ENCODE measurements around the gene PRKRA. TPM values are rescaled to one million over a fixed set of nuclear protein-coding genes. Genes with fewer than 3 reads are reported as not detected.
"Not testable (repeated sequence)": the region's sequence is repeated elsewhere in the genome, so short reads cannot be mapped to it uniquely, and the experiment has no call there.

PRKRA gene
- total RNA-seq (2014; rRNA removed; shearing (Covaris generic)) = 52.5 and 71.6 TPM in 2 replicates

DNA sequence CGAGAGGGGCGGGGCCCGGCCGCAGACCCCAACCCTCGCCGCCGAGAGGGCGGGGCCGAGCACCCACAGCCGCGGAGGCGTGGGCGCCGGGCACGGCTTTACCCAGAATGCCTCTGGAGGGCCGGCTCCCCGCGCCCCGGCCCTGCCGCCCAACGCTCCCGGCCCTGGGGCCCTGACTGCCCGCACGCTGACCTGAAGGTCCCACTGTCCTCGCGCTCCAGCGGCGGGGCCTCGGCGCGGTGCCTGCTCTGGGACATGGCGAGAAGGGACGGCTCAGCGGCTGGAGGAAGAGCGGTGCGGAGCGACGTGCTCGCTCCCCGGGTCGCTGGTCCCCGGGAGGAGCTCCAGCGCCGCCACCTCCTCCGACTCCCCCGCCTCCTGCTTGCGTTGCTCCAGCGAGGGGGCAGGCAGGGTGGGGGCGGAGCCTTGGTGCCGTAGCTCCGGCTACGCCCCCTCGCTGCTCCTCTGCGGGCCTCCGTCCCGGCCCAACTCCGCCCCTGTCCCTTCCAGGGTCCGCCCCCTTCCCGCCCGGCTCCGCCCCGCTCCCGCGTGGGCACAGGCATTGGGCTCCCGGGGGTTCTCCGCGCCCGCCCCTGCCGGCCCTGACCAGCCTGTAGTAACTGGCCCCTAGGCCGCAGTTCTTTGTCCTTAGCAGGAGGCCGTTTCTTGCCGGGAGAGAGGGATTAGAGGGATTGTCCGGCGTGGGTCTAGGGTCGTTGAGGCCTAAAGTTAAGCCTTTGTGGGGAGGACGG, at the start of gene PRKRA, which contains the start of gene PJVK:
TSS of gene PRKRA (minus strand) at position 402 of the 752 bp plus-strand sequence. CDS start at position 257, 145 bp downstream.
TSS of gene PJVK (plus strand) at position 605 of the 752 bp plus-strand sequence. CDS start 2,032 bp downstream, outside the sequence.
- DNase-seq (ENCODE audit: low spot score) = peak; percentile 89

DNA sequence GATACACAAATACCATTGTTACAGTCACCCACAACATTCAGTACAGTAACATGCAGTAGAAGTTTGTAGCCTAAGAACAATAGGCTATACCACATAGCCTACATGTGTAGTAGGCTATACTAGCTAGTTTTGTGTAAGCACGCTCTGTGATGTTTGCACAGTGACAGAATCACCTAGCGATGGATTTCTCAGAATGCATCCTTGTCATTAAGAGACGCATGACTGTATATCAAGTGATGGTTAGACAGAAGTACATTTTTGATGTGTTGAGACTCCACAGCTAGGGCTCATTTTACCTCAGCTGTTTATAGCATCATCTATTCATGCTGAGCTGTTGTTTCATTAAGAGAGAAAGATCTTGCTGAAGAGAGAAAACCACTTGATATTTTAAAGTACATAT, 48.7 kb upstream of the PRKRA start:
- no peak for DNase-seq (ENCODE audit: low spot score)

DNA sequence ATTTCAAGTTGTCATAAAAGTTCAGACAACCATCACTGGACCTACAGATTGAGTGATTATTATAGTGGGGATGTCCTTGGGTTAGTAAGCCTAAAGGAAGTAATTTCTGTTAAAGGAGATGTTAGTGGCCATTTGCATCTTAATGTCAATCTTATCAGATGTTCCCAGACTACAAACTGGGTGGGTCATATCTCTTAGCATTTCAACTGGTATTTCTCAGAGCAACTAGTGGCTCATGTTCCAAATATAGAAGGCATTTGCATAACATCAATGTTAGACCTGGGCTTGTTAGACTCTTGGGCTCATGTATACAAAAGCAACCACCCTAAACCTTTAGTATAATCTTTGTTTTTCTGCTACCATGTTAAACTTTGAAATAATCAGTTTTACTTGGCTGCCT, 47.2 kb upstream of the PRKRA start:
- no peak for DNase-seq (ENCODE audit: low spot score)

DNA sequence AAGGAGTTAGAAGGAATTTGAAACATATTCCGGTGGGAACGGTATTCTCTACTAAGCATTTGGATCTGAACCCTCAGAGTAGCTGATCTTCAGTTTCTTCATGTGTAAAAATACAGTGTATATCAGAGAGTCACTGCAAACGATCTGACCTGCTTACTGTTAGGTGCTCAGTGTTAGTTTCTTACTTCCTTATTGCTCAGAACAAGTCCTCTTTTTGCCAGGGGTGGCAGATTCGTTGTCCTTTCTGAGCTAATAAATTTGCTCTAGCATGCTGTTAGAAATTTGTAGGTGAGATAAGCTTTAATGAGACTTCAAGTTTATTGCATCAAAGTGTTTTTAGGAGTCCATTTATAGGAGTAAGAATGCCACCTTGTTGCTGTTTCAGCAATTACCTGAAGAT, 45.1 kb upstream of the PRKRA start:
- no peak for DNase-seq (ENCODE audit: low spot score)

DNA sequence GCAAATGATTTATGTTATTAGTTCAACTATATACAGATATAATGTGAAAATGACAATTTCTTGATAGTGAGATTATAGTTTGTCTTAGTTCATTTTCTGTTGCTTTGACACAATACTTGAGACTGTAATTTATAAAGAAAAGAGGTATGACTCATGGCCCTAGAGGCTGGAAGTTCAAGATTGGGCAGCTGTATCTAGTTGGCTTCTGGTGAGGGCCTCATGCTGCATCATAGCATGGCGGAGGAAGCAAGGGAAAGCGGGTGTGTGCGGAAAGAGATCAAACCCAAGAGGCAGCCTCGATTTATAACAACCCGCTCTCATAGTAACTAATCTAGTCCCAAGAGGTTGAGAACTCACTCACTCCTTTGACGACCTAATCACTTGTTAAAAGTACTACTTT, 40.6 kb upstream of the PRKRA start:
- DNase-seq (ENCODE audit: low spot score) = no peak

DNA sequence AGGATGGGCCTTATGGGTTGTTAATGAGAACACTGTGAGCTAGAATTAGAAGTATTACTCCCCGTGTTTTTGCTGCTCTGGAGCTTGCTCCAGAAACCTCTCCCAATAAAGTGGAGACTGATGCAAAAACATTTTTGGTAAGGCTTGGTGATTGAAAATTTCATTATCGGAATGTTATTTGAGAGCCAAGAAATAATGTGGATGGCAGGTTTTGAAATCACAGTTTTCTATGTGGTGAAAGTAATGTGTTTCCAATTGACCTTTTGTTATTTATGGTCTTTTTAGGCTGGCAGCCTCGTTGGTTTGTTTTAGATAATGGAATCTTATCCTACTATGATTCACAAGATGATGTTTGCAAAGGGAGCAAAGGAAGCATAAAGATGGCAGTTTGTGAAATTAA, 34.4 kb upstream of the PRKRA start:
- no peak for DNase-seq (ENCODE audit: low spot score)

DNA sequence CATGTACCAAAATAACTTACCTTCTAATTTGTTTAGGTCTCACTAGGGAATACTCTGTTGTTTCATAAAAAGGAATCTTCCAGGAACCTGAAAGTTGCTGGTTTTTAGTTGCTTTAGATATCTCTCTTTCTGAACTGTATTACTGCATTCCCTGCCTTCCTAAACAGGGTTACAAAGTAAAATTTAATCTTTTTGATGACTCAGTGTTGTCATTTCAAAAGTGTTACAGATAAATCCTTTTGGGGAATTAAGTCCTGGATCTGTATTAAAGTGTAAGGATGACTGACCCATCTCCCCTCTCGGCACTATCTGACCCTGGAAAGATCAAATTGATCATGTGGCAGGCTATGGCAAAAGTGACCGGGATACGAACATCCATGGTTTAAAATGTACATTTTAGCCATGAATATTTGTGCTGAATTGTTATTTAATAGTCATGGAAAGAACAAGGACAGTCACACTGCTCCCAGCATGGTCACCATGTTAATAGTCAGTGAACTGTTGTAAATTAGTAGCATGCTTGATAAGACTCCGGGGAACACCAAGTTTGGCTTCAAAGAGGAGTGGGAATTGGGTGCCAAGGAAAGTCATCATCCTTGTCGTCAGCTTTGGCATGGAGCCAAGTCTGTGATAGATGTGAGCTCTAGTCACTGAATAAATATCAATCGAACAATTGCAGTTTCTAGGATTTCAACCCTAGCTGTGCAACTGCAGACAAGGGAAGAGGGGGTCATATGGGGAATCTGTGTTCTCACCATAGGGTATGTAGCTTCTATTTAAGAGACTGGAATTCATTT, 33.5 kb upstream of the PRKRA start:
- no peak for DNase-seq (ENCODE audit: low spot score)

DNA sequence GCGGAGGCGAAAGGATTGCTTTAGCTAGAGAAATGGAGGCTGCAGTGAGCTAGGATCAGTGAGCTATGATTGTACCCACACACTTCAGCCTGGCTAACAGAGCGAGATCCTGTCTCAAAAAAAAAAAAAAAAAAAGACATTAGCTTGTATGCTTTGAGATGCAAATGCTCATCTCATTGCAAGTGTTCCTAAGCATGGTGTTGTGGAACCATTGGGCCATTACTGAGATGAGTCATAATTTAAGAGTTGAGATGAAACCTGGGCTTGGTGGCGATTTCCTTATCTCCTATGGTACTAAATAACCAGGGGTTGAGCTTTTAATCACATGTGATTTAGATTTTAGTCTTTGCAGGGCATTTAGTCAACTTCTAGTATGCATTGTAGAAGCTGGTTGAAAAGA, 31.5 kb upstream of the PRKRA start:
- DNase-seq (ENCODE audit: low spot score) = no peak

DNA sequence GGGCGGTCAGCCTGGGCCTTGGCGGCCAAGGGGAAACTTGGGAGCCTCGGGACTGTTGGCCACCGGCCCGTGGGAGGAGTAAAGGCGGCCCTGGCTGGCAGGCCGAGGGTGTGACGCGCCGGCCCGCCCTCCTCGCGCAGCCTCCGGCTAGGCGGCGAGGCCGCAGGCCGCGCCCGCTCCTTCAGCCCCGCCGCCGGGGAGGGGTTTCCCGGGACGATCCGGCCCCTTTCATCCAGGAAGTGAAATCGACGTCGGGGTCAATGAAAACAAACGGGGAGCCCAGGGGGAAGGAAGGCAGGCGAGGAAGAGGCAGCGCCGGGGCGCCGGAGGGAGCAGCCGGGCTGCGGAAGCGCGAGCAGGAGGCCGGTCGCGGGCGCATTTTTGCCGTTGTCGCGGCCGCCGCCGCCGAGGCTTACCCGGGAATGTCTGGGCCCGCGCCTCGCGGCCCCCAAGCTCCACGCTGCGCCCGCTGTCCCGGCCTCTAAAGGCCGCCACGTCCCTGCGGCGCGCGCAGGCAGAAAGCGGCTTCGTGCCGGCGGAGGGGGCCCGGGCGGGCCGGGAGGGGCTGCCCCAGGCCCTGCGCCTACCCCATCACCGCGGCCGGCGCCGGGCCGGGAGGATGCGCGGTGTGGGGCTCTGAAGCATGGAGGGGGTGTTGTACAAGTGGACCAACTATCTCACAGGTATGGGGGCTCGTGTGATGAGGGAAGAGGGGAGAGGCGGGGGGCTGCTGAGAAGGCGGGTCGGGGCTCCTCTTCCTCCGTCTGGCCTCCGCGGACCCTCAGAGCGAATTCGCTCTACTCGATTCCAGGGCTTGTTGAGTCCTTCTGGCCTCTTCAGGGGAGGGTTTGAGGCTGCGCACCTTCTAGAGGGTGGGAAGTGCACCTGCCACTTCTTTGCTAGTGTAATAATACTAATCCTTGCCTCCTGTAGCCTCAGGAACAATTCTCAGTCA, 29.5 kb upstream of the PRKRA start, which contains the start of gene PLEKHA3:
TSS of gene PLEKHA3 (plus strand) at position 231 of the 955 bp plus-strand sequence. CDS start at position 644, 413 bp downstream.
- DNase-seq (ENCODE audit: low spot score) = peak; percentile 92

DNA sequence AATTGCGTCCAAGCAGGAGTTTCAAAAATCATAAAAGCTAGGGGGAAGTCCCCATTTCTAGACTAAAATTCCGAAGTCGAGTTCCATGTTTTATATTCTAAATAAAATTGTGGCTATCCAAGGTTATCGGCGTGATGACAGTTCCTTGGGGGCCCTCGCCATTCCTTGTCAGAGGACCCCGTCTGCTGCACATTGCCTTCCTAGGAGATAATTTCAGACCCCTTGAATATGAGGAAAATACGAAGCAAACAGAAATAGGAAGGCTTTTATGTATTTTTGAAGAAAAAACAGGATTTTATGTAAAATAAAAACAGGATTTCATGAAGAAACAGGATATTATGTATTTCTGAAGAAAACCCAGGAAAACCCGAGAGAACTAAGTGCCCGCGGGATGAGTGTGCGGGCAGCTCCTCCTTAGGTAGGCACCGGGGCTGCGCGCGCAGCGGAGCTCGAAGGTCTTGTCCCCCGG, 28.8 kb upstream of the PRKRA start:
- no peak for DNase-seq (ENCODE audit: low spot score)

DNA sequence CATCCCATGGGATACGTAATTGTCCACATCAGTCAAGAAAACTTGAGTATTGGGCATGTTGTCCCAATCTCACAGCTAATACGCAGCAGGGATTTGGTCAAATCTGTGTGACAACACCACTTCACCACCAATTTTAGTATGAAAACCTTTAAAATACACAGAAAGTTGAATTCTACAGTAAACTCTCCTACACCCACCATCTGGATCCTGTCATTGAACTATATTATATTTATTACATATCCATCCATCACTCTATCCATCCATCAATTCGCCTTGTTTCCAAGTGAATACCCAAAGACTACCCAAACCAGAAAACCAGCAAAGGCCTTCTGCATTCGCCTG, 28.3 kb upstream of the PRKRA start:
- no peak for DNase-seq (ENCODE audit: low spot score)

DNA sequence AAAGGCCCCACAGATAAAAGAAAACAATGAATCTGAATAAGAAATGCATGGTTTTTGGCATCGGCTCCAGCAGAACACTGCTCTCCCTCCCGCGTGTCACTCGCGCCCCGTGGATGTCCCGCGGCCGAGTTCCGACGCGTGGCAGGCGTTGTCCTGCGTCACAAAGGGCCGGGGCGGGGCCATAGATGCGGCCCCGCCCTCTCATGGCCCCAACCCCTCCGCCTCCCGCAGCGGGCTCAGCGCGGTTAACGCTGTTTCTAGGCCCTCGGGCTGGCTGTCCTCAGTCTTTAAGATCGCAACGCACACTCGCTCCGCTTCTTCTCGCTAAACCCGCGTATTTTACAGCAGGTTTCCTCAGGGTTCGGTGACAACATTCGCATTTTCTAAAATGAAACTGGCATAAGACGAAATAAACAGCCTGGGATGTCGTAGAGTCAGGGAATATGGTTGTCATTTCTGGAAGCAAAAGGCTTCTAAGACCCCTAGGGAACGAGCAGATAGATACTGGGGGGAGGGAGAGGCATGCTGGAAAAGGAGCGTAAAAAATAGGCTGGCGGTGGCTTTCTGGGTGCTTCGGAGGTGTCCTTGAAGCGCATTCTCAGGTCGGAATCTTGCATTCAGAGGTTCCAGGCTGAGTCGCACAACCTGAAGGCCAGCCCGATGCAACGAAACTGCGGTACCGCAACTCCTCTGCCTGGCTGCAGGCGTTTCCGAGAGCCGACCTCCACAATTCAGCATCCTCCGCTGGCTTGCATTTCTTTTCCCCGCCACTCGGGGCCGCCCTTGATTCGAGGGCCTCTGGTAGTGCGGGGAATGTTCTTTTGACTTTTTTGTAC, 27.7 kb upstream of the PRKRA start, which contains the start of gene FKBP7:
TSS of gene FKBP7 (minus strand) at position 162 of the 836 bp plus-strand sequence. CDS start at position 61, 101 bp downstream.
- peak; percentile 77 for DNase-seq (ENCODE audit: low spot score)

DNA sequence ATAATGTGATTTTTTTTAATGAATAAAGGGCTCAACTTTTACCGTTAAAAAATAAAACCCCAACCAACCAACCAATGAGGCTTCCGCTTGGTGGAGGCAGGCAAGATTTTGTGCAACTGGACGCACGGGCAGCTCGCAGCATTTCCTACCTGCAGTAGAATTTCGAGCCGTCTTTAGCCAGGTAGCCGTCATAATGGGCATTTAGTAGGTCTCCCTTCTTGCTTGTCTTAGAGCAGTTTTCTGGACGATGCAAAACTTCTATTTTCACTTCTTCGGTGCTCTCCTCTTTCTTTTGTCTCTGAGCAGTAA, 27.1 kb upstream of the PRKRA start:
- no peak for DNase-seq (ENCODE audit: low spot score)

DNA sequence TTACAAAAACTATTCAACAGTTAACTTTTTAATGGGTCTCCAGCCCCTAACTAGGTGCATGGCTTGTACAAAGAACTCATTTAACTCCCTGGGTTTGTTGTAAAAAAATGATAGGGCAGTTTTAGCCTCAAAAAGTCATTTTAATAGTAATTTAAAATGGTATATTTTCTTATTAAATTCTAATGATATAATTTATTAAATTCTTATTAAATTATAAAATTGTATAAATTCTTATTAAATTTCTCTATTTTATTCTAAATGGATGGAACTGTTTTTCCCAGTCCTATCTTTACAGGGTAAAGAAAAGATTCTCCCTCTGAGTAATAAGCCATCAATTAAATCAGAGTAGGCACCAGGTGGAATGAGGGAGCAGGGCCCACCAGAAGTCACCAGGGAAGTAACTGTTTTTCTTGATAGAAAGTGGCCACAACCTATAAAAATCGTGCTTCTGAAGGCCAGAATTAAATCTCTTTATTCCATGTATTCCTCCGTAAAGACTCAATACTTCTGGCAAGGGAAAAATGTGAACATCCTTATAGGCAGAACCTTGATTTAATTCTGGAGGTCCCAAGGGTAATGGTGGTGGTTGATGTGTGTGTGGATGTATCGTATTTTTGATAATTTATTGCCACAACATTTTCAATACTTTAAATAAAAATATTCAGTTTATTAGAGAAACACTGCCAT, 26.6 kb upstream of the PRKRA start:
- no peak for DNase-seq (ENCODE audit: low spot score)

DNA sequence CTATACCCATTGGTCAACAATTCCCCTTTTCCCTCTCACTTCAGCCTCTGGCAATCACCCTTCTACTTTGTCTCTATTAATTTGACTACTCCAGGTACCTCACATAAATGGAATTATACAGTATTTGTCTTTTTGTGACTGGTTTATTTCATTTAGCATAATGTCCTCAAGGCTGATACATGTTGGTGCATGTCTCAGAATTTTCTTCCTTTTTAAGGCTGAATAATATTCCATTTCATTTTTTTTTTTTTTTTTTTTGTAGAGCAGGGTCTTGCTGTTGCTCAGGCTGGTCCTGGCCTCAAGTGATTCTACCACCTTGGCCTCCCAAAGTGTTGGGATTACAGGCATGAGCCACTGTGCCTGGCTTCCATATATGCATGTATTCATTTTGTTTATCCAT, 25.5 kb upstream of the PRKRA start:
- no peak for DNase-seq (ENCODE audit: low spot score)

DNA sequence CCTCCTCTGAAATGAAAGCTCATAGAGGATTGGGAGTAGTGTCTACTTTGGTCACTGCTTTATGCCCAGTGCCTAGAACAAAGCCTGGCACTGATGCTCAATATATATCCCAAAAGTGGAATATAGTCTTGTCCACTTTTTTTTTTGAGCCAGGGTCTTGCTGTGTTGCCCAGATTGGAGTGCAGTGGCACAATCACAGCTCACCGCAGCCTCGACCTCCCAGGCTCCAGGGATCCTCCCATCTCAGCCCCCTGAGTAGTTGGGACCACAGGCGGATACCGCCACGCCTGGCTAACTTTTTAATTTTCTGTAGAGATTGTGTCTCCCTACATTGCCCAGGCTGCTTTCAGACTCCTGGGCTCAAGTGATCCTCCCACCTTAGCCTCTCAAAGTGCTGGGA, 23.6 kb upstream of the PRKRA start:
- DNase-seq (ENCODE audit: low spot score) = no peak

DNA sequence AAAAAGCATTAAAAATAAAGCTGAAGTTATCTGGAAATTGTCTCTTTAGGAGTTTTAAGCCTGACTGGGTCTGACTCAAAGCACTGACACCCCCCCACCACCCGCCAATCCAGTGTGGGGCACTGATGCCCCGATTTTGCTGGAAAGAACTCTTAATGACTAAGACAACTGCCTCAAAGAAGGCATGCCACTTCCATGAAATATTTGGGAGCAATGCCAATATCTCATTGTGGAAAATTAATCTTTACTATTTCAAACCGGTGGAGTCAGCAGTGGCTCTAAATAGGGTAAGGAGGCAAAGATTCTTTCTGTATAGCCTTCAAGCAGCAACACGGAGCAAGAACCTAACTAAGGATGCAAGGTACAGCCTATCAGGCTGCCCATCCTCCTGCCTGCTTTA, 23.0 kb upstream of the PRKRA start:
- no peak for DNase-seq (ENCODE audit: low spot score)

DNA sequence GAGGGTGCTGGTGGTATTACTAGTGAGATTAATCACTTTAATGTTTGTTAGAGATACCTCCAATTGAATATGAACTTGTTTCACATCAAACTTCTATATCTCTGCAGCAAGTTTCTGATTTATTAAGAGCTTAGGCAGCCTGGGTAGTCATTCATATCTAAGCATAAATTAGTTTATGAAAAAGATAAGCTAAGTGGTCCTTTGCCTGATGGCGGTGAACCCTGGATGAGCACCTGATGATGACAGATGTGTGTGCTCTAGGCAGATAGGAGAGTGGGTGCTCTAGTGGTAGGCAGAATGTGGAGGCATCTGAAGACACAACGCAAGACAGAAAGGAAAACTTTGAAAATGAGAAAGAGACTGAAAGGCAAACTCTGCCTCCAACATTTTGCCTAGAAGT, 22.4 kb upstream of the PRKRA start:
- DNase-seq (ENCODE audit: low spot score) = no peak

DNA sequence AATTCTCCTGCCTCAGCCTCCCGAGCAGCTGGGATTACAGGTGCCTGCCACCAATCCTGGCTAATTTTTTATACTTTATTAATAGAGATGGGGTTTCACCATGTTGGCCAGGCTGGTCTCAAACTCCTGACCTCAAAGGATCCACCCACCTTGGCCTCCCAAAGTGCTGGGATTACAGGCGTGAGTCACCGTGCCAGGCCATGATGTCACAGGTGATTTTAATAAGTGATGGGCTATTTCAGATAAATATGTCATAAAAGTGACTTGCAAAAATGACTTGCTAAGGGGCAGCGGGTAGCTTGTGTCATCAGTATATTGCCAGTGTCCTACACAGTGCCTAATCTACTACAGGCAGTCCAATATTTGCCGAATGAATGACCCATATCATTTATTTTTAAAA, 20.3 kb upstream of the PRKRA start:
- DNase-seq (ENCODE audit: low spot score) = not testable (repeated sequence)

DNA sequence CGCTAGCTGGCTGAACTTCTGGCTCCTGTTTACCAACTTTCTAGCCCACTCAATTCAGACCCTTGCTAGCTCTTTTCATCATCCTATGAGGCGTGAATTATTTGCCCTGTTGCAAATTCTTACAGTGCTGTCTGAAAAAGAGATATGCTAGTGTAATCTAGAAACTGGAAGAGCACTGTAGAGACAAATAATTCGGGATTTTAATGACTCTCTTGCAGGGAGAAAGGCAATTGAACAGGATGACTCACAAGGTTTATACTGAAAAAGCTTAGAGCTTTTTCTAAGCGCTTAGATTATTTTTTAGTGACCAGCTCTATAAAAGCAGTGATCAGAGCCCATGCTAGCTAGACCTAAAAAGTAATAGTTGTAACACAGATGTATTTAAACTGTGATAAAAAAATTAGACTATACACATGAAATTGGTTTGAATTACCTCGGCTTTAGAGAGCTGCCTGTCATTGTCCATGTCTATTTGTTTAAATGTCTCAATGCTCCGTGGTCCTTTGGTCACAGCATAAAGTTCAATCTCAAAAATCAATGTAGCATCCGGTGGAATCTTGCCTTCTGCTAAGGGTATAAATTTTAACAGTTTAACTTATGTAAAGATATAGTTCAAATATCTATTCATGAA, 18.4 kb upstream of the PRKRA start:
- no peak for DNase-seq (ENCODE audit: low spot score)

Measured in A172 (cell line).